OCI-LY7 (cell line): ENCODE results near the gene SMYD3.

Experiments
- CTCF ChIP-seq: fragments of 200-600 bp; sonication (generic); conservative IDR thresholded peaks from 2 replicates; pipeline ENCODE4 v1.5.1; 2014; ENCODE audit warnings: mild to moderate bottlenecking, antibody characterized with exemption, low read length, moderate library complexity, mixed read lengths
- EZH2phosphoT487 ChIP-seq: fragments of 200-600 bp; sonication (generic); IDR thresholded peaks from 2 replicates; pipeline ENCODE4 v1.6.1; 2018; ENCODE audit warnings: low read depth, borderline replicate concordance, mild to moderate bottlenecking, mixed run types, antibody characterized with exemption, low read length, moderate library complexity, mixed read lengths

GRCh38 chr1:245896258-245896657, 610.8 kb downstream of the SMYD3 start:
- TF ChIP-seq CTCF, result no peak
- TF ChIP-seq EZH2phosphoT487, result no peak
